HEK293 (cell line): ENCODE data around the gene ZNF79.

Experiments used
- GLI4 ChIP-seq: fragments of 450-650 bp; formaldehyde crosslinking; IDR thresholded peaks from 2 replicates; pipeline ENCODE4 v1.5.1; 2016; ENCODE audit warnings: missing biosample characterization, missing genetic modification characterization
- GLIS1 ChIP-seq: fragments of 450-650 bp; formaldehyde crosslinking; IDR thresholded peaks from 2 replicates; pipeline ENCODE4 v1.5.1; 2016; ENCODE audit warnings: missing biosample characterization, missing genetic modification characterization
- KLF7 ChIP-seq: fragments of 450-650 bp; formaldehyde crosslinking; IDR thresholded peaks from 2 replicates; pipeline ENCODE4 v1.5.1; 2016; ENCODE audit warnings: missing biosample characterization, missing genetic modification characterization, borderline replicate concordance
- PRDM10 ChIP-seq: fragments of 450-650 bp; formaldehyde crosslinking; IDR thresholded peaks from 2 replicates; pipeline ENCODE4 v1.5.1; 2016; ENCODE audit warnings: missing biosample characterization, missing genetic modification characterization
- SCRT1 ChIP-seq: fragments of 450-650 bp; formaldehyde crosslinking; IDR thresholded peaks from 2 replicates; pipeline ENCODE4 v1.5.1; 2016; ENCODE audit warnings: missing biosample characterization, missing genetic modification characterization, borderline replicate concordance
- SP2 ChIP-seq: fragments of 450-650 bp; formaldehyde crosslinking; IDR thresholded peaks from 2 replicates; pipeline ENCODE4 v1.5.1; 2016; ENCODE audit warnings: missing biosample characterization, missing genetic modification characterization
- ZBTB1 ChIP-seq: fragments of 450-650 bp; formaldehyde crosslinking; IDR thresholded peaks from 2 replicates; pipeline ENCODE4 v1.5.1; 2016; ENCODE audit warnings: missing biosample characterization, missing genetic modification characterization
- ZBTB48 ChIP-seq: fragments of 450-650 bp; formaldehyde crosslinking; IDR thresholded peaks from 2 replicates; pipeline ENCODE4 v1.5.1; 2016; ENCODE audit warnings: missing biosample characterization, missing genetic modification characterization
- ZNF18 ChIP-seq: fragments of 450-650 bp; formaldehyde crosslinking; IDR thresholded peaks from 2 replicates; pipeline ENCODE4 v1.5.1; 2016; ENCODE audit warnings: missing biosample characterization, missing genetic modification characterization
- ZNF2 ChIP-seq: fragments of 450-650 bp; formaldehyde crosslinking; IDR thresholded peaks from 2 replicates; pipeline ENCODE4 v1.5.1; 2016; ENCODE audit warnings: missing biosample characterization, missing genetic modification characterization
- ZNF366 ChIP-seq: fragments of 450-650 bp; formaldehyde crosslinking; conservative IDR thresholded peaks from 2 replicates; pipeline ENCODE4 v1.5.1; 2016; ENCODE audit warnings: missing biosample characterization, missing genetic modification characterization
- ZNF426 ChIP-seq: fragments of 450-650 bp; formaldehyde crosslinking; IDR thresholded peaks from 2 replicates; pipeline ENCODE4 v1.5.1; 2017; ENCODE audit warnings: missing biosample characterization, missing genetic modification characterization, mild to moderate bottlenecking, inconsistent platforms, moderate library complexity
- ZNF513 ChIP-seq: fragments of 450-650 bp; IDR thresholded peaks from 2 replicates; pipeline ENCODE4 v1.5.1; 2018; ENCODE audit warnings: missing biosample characterization, missing genetic modification characterization
- ZNF530 ChIP-seq: fragments of 450-650 bp; formaldehyde crosslinking; IDR thresholded peaks from 2 replicates; pipeline ENCODE4 v1.5.1; 2016; ENCODE audit warnings: low read depth, missing biosample characterization, missing genetic modification characterization
- ZNF560 ChIP-seq: fragments of 450-650 bp; formaldehyde crosslinking; IDR thresholded peaks from 2 replicates; pipeline ENCODE4 v1.5.1; 2017; ENCODE audit warnings: missing biosample characterization, missing genetic modification characterization, borderline replicate concordance
- ZNF654 ChIP-seq: fragments of 450-650 bp; formaldehyde crosslinking; IDR thresholded peaks from 2 replicates; pipeline ENCODE4 v1.5.1; 2016; ENCODE audit warnings: low read depth, missing biosample characterization, missing genetic modification characterization
- ZNF660 ChIP-seq: fragments of 450-650 bp; IDR thresholded peaks from 2 replicates; pipeline ENCODE4 v1.5.1; 2018; ENCODE audit warnings: missing biosample characterization, mild to moderate bottlenecking, missing genetic modification characterization
- ZNF830 ChIP-seq: fragments of 450-650 bp; IDR thresholded peaks from 2 replicates; pipeline ENCODE4 v1.5.0; 2018; ENCODE audit warnings: missing biosample characterization, missing genetic modification characterization, low read depth, mild to moderate bottlenecking, moderate library complexity
- TF ChIP-seq, protein P1 (sequence below): fragments of 450-650 bp; formaldehyde crosslinking; IDR thresholded peaks from 2 replicates; pipeline ENCODE4 v1.5.1; 2017; ENCODE audit warnings: missing biosample characterization, missing genetic modification characterization
- TF ChIP-seq, protein P2 (sequence below): fragments of 450-650 bp; formaldehyde crosslinking; optimal IDR thresholded peaks from 2 replicates; pipeline ENCODE3; 2016; ENCODE audit warnings: missing biosample characterization, mild to moderate bottlenecking, missing genetic modification characterization
- TF ChIP-seq, protein P3 (sequence below): fragments of 450-650 bp; formaldehyde crosslinking; IDR thresholded peaks from 2 replicates; pipeline ENCODE4 v1.5.1; 2016; ENCODE audit warnings: missing biosample characterization, missing genetic modification characterization, borderline replicate concordance
- TF ChIP-seq, protein P4 (sequence below): fragments of 450-650 bp; formaldehyde crosslinking; IDR thresholded peaks from 2 replicates; pipeline ENCODE4 v1.5.1; 2016; ENCODE audit warnings: missing biosample characterization, missing genetic modification characterization

Gene ZNF79

DNA sequence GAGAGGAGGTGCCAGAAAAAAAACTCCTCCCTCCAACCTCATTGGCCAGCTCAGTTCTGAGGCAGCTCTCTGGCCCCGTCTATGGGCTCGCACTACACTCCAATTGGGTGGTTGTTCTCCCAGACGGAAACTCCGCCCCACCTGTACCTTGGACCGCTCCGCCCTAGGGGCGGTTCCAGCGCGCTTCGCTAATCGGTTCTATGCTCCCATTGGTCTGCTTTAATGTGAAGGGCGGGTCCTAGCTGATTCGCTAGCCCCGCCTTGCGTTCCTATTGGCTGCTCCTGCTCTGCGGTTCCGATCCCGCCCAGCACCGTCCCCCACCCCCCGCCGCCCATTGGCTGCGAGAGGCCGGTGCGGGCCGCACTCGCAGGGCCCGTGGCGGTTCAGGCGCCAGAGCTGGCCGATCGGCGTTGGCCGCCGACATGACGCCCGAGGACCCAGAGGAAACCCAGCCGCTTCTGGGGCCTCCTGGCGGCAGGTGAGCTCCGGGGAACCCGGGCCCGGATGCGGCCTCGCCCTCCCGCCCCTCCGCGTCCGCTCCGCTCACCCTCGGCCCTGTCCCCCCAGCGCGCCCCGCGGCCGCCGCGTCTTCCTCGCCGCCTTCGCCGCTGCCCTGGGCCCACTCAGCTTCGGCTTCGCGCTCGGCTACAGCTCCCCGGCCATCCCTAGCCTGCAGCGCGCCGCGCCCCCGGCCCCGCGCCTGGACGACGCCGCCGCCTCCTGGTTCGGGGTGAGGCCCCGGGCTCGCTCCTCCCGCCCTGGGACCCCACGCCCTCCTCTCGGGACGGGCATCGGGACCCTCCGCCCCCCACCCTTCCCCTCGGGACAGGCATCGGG lies 27.2 kb upstream of the ZNF79 start, which contains the start of gene SLC2A8 (continued):
- TF ChIP-seq, protein P1, sequence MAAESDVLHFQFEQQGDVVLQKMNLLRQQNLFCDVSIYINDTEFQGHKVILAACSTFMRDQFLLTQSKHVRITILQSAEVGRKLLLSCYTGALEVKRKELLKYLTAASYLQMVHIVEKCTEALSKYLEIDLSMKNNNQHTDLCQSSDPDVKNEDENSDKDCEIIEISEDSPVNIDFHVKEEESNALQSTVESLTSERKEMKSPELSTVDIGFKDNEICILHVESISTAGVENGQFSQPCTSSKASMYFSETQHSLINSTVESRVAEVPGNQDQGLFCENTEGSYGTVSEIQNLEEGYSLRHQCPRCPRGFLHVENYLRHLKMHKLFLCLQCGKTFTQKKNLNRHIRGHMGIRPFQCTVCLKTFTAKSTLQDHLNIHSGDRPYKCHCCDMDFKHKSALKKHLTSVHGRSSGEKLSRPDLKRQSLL (tag by site-specific recombination) = 0 out of 2 replicates have a peak, but pooled peaks have one; percentile 28
- no peak for TF ChIP-seq ZNF830 (tag by site-specific recombination)
- no peak for TF ChIP-seq GLIS1 (tag by site-specific recombination)
- TF ChIP-seq ZNF18 = no peak
- TF ChIP-seq PRDM10 = peak; percentile 55; the same call in 1 of the 2 replicates
- TF ChIP-seq, protein P2, sequence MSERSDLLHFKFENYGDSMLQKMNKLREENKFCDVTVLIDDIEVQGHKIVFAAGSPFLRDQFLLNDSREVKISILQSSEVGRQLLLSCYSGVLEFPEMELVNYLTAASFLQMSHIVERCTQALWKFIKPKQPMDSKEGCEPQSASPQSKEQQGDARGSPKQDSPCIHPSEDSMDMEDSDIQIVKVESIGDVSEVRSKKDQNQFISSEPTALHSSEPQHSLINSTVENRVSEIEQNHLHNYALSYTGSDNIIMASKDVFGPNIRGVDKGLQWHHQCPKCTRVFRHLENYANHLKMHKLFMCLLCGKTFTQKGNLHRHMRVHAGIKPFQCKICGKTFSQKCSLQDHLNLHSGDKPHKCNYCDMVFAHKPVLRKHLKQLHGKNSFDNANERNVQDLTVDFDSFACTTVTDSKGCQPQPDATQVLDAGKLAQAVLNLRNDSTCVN (tag by site-specific recombination) = peak; percentile 70
- 0 out of 2 replicates have a peak, but pooled peaks have one; percentile 15 for TF ChIP-seq ZBTB48 (tag by site-specific recombination)
- TF ChIP-seq SP2 = peak; percentile 98
- no peak for TF ChIP-seq ZBTB1 (tag by site-specific recombination)
- no peak for TF ChIP-seq SCRT1
- TF ChIP-seq KLF7 = no peak
- TF ChIP-seq, protein P3, sequence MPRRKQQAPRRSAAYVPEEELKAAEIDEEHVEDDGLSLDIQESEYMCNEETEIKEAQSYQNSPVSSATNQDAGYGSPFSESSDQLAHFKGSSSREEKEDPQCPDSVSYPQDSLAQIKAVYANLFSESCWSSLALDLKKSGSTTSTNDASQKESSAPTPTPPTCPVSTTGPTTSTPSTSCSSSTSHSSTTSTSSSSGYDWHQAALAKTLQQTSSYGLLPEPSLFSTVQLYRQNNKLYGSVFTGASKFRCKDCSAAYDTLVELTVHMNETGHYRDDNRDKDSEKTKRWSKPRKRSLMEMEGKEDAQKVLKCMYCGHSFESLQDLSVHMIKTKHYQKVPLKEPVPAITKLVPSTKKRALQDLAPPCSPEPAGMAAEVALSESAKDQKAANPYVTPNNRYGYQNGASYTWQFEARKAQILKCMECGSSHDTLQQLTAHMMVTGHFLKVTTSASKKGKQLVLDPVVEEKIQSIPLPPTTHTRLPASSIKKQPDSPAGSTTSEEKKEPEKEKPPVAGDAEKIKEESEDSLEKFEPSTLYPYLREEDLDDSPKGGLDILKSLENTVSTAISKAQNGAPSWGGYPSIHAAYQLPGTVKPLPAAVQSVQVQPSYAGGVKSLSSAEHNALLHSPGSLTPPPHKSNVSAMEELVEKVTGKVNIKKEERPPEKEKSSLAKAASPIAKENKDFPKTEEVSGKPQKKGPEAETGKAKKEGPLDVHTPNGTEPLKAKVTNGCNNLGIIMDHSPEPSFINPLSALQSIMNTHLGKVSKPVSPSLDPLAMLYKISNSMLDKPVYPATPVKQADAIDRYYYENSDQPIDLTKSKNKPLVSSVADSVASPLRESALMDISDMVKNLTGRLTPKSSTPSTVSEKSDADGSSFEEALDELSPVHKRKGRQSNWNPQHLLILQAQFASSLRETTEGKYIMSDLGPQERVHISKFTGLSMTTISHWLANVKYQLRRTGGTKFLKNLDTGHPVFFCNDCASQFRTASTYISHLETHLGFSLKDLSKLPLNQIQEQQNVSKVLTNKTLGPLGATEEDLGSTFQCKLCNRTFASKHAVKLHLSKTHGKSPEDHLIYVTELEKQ = no peak
- no peak for TF ChIP-seq ZNF530 (tag by site-specific recombination)
- TF ChIP-seq ZNF513 (tag by site-specific recombination) = 0 out of 2 replicates have a peak, but pooled peaks have one; percentile 26
- peak; percentile 65; the same call in 1 of the 2 replicates for TF ChIP-seq ZNF660 (tag by site-specific recombination)
- TF ChIP-seq ZNF366 (tag by site-specific recombination) = no peak
- no peak for TF ChIP-seq GLI4
- TF ChIP-seq, protein P4, sequence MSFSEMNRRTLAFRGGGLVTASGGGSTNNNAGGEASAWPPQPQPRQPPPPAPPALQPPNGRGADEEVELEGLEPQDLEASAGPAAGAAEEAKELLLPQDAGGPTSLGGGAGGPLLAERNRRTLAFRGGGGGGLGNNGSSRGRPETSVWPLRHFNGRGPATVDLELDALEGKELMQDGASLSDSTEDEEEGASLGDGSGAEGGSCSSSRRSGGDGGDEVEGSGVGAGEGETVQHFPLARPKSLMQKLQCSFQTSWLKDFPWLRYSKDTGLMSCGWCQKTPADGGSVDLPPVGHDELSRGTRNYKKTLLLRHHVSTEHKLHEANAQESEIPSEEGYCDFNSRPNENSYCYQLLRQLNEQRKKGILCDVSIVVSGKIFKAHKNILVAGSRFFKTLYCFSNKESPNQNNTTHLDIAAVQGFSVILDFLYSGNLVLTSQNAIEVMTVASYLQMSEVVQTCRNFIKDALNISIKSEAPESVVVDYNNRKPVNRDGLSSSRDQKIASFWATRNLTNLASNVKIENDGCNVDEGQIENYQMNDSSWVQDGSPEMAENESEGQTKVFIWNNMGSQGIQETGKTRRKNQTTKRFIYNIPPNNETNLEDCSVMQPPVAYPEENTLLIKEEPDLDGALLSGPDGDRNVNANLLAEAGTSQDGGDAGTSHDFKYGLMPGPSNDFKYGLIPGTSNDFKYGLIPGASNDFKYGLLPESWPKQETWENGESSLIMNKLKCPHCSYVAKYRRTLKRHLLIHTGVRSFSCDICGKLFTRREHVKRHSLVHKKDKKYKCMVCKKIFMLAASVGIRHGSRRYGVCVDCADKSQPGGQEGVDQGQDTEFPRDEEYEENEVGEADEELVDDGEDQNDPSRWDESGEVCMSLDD = no peak
- no peak for TF ChIP-seq ZNF2 (tag by site-specific recombination)
- TF ChIP-seq ZNF560 (tag by site-specific recombination) = no peak
- TF ChIP-seq ZNF654 (tag by site-specific recombination) = no peak
- no peak for TF ChIP-seq ZNF426
